Measurements from ENCODE around the gene GPR183. TPM values are rescaled to one million over a fixed set of nuclear protein-coding genes. Genes with fewer than 3 reads are reported as not detected.

Gene GPR183
- total RNA-seq, 2 donors from 2014 or later = 1.5 to 8.3 TPM

DNA sequence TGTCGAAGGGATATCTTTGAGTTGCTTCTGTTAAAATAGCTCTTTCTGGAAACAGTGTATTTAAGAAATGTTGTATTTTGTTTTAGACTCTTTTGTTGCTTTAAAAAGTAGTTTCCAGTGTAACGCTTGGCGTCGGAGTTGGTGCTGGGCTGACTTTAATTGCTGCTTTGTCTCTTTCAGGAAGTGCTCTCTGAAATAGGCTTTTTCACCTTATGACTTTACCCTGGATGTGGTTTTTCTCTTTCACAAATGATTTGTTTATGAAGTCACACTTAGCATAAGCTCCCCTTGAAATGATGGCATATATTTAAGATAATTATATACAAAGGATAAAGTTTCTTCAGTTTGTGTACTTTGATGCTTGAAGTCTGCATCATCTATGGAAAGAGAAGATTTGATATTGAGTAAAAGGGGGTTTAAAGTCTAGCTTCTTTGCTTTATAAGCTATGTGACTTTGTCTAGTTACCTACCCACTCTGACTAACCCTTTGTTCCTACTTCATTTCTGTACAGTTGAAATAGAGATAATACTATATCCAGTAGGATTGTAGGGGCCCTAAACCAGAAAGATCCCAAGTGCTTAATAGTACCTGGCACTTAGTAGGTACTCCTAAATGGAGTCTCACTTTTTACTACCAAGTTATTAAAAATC is 48.9 kb downstream of the GPR183 start, which contains the start of gene GPR18:
GPR18 (minus strand) TSS at position 170 of the 651 bp plus-strand sequence. CDS start 2,507 bp downstream, outside the sequence.
- no peak within 1 kb of the TSS for H3K4me3 ChIP-seq
- intact Hi-C loops (cut with DNase I) = no loop called here
- H3K4me1 ChIP-seq = no peaks in the 10 kb centered on the region
- no peaks in the 10 kb centered on the region for H3K9me3 ChIP-seq
- H3K27ac ChIP-seq = peak within 1 kb of the TSS; percentile 31
- H3K36me3 ChIP-seq = no peaks in the 10 kb centered on the region
- no peaks in the 10 kb centered on the region for H3K27me3 ChIP-seq
- no peak within 1 kb of the TSS for H3K9ac ChIP-seq (ENCODE audit: low read depth in 2 of 2, low read length in 2 of 2)
- TF ChIP-seq, protein P1, sequence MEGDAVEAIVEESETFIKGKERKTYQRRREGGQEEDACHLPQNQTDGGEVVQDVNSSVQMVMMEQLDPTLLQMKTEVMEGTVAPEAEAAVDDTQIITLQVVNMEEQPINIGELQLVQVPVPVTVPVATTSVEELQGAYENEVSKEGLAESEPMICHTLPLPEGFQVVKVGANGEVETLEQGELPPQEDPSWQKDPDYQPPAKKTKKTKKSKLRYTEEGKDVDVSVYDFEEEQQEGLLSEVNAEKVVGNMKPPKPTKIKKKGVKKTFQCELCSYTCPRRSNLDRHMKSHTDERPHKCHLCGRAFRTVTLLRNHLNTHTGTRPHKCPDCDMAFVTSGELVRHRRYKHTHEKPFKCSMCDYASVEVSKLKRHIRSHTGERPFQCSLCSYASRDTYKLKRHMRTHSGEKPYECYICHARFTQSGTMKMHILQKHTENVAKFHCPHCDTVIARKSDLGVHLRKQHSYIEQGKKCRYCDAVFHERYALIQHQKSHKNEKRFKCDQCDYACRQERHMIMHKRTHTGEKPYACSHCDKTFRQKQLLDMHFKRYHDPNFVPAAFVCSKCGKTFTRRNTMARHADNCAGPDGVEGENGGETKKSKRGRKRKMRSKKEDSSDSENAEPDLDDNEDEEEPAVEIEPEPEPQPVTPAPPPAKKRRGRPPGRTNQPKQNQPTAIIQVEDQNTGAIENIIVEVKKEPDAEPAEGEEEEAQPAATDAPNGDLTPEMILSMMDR (IDR thresholded peaks at IDR 0.05) = no peak
- DNase-seq = no peak

DNA sequence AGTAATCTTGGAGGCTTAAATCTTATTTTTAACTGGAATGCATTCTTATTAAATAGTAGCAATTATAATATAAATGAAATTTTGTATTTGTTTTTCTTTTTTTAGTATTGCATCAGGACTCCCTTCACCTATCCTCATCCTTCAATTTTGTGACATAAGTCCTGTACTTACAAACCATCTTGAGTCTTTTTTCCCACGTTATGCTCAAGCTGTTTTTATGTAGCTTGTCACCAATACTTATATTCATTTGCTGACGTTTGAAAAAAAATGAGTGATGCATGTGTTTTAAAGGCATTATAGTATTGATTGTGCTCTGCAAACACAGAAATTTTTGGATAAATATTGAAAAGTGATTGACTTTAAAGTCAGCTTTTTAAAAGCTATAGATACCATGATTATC is 49.9 kb downstream of the GPR183 start:
- Histone ChIP-seq H3K4me3 (no peak overlapping the region), H3K9me3 (no peaks in the 10 kb centered on the region), H3K27me3 (no peaks in the 10 kb centered on the region), H3K27ac (no peak overlapping the region), H3K4me1 (no peaks in the 10 kb centered on the region), H3K36me3 (no peaks in the 10 kb centered on the region), H3K9ac (ENCODE audit: low read depth in 2 of 2, low read length in 2 of 2) (no peak overlapping the region)
- intact Hi-C loops (cut with DNase I) = no loop called here
- DNase-seq = no peak
- TF ChIP-seq, protein P1 (IDR thresholded peaks at IDR 0.05) = no peak

GRCh38 chr13:99256709-99257108 is 50.5 kb downstream of the GPR183 start:
- Histone ChIP-seq H3K36me3 (no peaks in the 10 kb centered on the region), H3K9ac (ENCODE audit: low read depth in 2 of 2, low read length in 2 of 2) (no peak overlapping the region), H3K27ac (no peak overlapping the region), H3K27me3 (no peaks in the 10 kb centered on the region), H3K4me3 (no peak overlapping the region), H3K4me1 (no peaks in the 10 kb centered on the region), H3K9me3 (no peaks in the 10 kb centered on the region)
- TF ChIP-seq, protein P1 (IDR thresholded peaks at IDR 0.05) = no peak
- DNase-seq = no peak
- intact Hi-C loops (cut with DNase I) = no loop called here

- Histone ChIP-seq H3K9me3 (no peaks in the 10 kb centered on the region), H3K9ac (ENCODE audit: low read depth in 2 of 2, low read length in 2 of 2) (no peak overlapping the region), H3K36me3 (no peaks in the 10 kb centered on the region), H3K4me1 (no peaks in the 10 kb centered on the region), H3K4me3 (no peak overlapping the region), H3K27me3 (no peaks in the 10 kb centered on the region), H3K27ac (no peak overlapping the region)
- intact Hi-C loops (cut with DNase I) = no loop called here
- TF ChIP-seq, protein P1 (IDR thresholded peaks at IDR 0.05) = no peak
- no peak for DNase-seq
These were observed 50.9 kb downstream of the GPR183 start for GRCh38 chr13:99256283-99256682.

DNA sequence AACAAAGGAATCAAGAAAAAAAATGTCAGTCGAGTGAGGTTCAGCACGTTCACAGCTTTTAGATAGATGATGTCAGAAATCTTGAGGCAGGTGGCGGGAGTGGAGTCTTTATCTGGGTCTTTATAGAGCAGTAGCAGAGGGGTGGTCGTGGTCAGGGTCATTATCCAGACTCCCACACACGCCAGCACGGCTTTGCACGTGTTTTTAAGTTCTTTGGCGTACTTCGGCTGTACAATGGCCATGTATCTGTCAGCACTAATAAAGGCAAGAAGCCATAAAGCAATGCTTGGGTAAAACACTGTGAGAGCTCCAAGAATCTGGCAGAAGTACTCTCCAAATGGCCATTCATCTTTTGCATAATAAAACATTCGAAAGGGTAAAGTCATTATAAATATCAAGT is 51.9 kb downstream of the GPR183 start:
- Histone ChIP-seq H3K27me3 (no peaks in the 10 kb centered on the region), H3K9me3 (no peaks in the 10 kb centered on the region), H3K9ac (ENCODE audit: low read depth in 2 of 2, low read length in 2 of 2) (no peak overlapping the region), H3K4me1 (no peaks in the 10 kb centered on the region), H3K36me3 (no peaks in the 10 kb centered on the region), H3K4me3 (no peak overlapping the region), H3K27ac (no peak overlapping the region)
- TF ChIP-seq, protein P1 (IDR thresholded peaks at IDR 0.05) = no peak
- no peak for DNase-seq
- intact Hi-C loops (cut with DNase I) = no loop called here

All from colonic mucosa (tissue), 4 donors.